SIG-M5 treated with dmso at 0.1 percent for 504 hours (cell line): ENCODE measurements around the gene SPIN1.
"Not testable (repeated sequence)": the region's sequence is repeated elsewhere in the genome, so short reads cannot be mapped to it uniquely, and the experiment has no call there.

Experiments
- DNase-seq: peaks from one replicate; lab custom pipeline; 2025; ENCODE audit not compliant: unreplicated experiment; lab: John Stamatoyannopoulos, UW

SPIN1 gene

DNA sequence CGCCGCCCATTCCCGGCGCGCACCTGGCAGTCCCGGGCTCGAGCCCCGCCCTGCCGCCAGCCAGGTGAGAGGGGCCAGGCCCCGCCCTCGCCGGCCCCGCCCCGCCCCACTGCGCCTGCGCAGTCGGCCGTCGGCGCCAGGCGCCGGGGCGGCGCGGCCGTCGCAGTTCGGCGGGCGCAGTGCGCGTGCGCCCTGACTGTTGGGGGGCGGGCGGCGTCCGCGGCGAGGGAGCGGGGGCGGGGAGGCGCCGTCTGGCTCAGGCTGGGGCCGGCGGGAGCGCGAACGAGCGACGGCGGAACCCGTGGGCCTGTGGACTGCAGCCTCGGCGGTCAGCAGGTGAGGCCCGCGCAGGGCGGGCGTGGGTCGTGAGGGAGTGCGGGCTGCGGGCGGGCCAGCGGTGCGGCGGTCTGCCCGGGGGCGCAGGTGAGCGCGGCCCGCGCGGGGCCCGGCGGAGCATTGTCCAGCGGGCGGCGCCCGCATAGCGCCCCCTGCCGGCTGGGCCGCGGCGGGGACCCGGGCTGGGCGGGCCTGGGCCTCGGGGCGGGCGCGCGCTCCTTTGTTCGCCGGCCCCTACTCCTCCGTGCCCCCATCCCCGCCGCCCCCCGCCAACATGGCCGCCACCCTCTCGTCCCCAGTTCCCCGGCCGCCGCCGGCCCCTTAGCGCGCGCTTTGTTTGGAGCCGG lies at the start of gene SPIN1:
TSS of gene SPIN1 (plus strand) at position 242 of the 683 bp plus-strand sequence. CDS start 38,096 bp downstream, outside the sequence.
- DNase-seq, result peak; percentile 24

DNA sequence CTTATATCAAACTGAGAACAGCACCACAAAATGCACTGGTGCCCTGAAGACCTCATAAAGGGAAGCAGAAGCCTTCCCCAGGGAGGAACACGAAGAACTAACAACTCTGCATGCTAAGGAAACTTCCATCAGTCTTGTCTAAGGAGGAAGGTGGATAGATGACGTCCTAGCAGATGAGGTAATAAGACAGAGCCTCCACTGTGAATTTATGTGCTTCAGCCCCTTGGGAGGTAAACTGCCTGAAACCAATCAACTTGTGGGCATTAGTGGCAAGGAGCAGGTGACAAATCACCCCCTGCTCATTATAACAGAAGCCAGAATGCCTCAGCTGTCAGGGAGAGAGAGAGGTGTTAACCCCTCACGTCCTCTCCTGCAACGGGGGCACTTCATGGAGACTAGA lies 48.9 kb upstream of the SPIN1 start:
- DNase-seq, result no peak

DNA sequence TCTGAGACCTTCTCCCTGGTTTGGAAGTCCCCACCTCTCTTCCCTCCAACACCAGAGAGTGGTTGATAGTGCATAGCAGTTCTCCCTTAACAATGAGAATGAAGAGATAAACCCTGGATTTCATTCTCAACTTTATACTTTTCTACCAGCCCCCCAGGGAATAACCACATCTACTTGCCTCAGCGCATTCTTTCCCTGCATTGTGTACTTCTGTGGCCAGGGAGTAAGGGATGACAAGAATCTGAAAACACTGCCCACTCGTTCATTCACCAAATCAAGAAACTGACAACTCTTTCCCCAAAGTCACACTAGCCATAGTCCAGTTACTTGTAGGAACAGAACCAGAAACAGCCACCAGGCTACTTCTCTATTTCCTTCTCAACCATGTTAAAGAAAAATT lies 46.0 kb upstream of the SPIN1 start:
- DNase-seq, result no peak

- no peak for DNase-seq
These were observed 44.2 kb upstream of the SPIN1 start for GRCh38 chr9:88344013-88344412.

DNA sequence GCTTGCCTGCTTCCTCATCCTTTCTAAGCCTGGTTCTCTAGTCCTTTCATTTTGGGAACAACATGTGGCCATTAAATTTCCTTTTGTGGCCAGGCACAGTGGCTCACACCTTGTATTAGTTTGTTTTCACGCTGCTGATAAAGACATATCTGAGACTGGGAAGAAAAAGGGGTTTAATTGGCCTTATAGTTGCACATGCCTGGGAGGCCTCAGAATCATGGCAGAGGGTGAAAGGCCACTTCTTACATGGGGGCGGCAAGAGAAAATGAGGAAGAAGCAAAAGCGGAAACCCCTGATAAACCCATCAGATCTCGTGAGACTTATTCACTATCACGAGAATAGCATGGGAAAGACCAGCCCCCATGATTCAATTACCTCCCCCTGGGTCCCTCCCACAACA lies 37.9 kb upstream of the SPIN1 start:
- DNase-seq, result not testable (repeated sequence)

GRCh38 chr9:88355166-88355565 lies 33.1 kb upstream of the SPIN1 start:
- peak; percentile 37 for DNase-seq

DNA sequence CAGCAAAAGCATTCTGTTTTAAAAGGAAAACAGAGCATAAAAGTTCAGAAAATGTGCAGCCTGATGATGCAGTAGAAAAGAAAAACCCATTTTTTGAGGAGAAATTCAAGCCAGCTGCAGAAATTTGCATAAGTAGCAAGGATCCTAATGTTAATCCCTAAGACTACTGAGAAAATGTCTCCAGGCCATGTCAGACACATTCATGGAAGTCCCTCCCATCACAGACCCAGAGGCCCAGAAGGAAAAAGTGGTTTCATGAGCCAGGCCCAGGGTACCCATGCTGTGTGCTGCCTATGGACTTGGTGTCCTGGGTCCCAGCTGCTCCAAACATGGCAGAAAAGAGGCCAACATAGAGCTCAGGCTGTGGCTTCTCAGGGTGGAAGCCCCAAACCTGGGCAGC lies 31.0 kb upstream of the SPIN1 start:
- DNase-seq, result not testable (repeated sequence)

- DNase-seq, result no peak
These were observed 29.5 kb upstream of the SPIN1 start for GRCh38 chr9:88358723-88359122.

DNA sequence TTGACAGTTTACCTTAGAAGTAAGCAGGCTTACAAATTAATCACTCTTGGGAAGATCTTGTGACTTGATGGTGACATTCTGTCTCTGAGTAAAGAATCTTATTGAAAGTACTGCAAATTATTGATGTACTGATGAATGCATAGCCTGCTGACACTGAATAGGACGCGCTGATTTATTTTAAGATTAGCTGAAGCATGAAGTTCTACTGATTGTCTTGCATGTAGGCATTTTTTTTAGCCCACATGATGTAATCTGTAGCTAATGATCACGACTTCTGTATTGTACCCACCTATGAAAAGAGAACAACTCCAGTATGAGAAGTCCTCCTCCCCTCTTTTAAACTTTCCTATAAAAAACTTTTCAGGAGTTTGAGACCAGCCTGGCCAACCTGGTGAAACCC lies 28.3 kb upstream of the SPIN1 start:
- no peak for DNase-seq

DNA sequence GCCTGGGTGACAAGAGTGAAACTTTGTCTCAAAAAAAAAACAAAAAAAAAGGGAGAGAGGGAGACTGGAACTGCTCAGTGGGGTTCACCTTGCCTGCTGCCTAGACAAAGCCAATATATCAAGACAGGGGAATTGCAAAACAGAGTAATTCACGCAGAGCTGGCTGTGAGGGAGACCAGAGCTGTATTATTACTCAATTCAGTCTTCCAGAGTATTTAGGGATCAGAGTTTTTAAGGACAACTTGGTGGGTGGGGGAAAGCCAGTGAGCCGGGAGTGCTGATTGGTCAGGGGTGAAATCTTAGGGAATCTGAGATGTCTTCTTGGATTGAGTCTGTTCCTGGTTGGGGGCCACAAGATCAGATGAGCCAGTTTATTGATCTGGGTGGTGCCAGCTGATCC lies 25.6 kb upstream of the SPIN1 start:
- DNase-seq, result no peak

DNA sequence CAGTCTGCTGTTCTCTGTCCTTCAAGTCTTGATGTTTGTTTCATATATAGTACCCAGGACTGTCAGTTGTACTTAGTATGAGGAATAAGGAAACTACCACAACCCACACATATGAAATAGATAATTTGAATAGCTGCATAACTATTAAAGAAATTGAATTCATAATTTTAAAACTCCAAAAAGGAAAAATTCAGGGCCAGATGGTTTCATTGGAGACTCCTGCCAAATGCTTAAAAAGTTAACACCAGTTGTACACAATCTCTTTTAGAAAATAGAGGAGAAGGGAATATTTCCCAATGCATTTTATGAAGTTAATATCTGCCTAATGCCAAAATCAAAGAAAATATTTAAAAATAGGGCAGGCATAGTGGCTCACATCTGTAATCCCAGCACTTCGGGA lies 24.6 kb upstream of the SPIN1 start:
- DNase-seq, result no peak

GRCh38 chr9:88364706-88365105 lies 23.5 kb upstream of the SPIN1 start:
- DNase-seq, result no peak

GRCh38 chr9:88370346-88370745 lies 17.9 kb upstream of the SPIN1 start:
- no peak for DNase-seq

DNA sequence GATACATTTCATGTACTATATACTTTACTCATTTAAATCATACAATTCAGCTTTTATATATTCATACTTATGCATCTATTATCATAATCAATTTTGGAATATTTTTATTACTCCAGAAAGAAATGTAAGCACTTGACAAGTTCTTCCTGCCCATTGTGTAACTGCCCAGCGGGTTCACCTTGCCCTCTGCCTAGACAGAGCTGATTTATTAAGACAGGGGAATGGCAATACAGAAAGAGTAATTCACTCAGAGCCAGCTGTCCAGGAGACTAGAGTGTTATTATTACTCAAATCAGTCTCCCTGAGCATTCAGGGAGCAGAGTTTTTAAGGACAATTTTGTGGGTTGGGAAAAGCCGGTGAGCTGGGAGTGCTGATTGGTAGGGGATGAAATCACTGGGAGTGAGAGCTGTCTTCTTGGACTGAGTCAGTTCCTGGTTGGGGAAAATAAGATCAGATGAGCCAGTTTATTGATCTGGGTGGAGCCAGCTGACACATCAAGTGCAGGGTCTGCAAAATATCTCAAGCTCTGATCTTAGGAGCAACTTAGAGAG lies 16.1 kb upstream of the SPIN1 start:
- DNase-seq, result no peak

GRCh38 chr9:88373045-88373444 lies 15.2 kb upstream of the SPIN1 start:
- DNase-seq, result peak; percentile 13

- no peak for DNase-seq
These were observed 9.9 kb upstream of the SPIN1 start for GRCh38 chr9:88378317-88378716.

DNA sequence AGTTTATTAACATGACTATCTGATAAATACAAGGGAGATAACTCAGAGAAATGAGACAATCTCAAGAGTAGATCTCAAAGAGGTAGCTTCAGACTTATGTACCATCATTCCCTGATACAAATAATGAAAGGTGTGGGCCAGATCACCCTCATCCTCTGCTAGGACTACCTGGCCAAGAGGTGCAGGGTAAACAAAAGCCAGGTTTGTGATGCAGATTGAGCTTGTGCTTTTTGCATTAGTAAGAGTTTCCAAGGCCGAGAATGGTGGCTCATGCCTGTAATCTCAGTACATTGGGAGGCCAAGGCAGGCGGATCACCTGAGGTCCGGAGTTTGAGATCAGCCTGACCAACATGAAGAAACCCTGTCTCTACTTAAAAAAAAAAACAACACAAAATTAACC lies 8.9 kb upstream of the SPIN1 start:
- DNase-seq, result no peak

DNA sequence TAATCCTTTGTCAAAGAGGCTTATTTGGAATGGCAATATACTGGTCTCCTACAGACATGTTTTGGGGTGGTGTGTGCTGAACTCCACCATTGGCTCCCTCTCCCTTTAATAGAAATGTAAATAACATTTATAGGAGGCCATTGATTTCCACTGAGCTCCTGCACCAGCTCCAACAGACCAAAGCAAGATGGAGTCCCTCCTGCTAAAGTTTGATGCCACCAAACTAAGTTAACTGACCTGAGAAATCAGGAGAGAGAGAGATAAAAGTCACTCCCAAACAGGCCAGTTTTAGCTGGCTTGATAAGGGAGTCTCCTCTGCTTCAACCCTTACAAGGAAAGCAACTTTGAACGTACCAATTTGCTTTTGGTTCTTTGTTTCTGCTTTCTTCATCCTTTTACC lies 8.1 kb upstream of the SPIN1 start:
- no peak for DNase-seq

DNA sequence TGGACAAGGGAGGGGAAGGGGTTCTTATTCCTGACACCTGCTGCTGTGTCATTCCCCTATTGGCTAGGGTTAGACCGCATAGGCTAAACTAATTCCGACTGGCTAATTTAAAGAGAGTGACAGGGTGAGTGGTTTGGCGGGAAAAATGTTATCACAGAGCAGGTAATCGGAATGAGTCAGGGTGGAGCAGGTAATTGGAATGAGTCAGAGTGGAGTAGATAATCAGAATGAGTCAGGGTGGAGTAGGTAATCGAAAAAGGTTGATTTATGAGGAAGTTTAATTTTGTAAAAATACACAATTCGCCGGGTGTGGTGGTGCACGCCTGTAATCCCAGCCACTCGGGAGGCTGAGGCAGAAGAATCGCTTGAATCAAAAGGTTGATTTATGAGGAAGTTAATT lies 6.9 kb upstream of the SPIN1 start:
- not testable (repeated sequence) for DNase-seq

DNA sequence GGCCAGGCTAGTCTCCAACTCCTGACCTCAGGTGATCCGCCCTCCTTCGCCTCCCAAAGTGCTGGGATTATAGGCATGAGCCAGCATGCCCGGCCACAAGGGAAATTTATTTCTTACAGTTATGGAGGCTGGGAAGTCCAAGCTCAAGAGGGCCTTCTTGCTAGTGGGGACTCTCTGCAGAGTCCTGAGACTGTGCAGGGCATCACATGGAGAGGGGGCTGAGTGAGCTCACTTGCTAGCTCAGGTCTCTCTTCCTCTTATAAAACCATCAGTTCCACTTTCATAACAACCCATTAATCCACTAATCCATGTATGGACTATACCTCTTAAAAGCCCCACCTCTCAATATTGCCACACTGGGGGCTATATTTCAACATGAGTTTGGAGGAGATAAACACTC lies 5.1 kb upstream of the SPIN1 start:
- DNase-seq, result peak; percentile 54

DNA sequence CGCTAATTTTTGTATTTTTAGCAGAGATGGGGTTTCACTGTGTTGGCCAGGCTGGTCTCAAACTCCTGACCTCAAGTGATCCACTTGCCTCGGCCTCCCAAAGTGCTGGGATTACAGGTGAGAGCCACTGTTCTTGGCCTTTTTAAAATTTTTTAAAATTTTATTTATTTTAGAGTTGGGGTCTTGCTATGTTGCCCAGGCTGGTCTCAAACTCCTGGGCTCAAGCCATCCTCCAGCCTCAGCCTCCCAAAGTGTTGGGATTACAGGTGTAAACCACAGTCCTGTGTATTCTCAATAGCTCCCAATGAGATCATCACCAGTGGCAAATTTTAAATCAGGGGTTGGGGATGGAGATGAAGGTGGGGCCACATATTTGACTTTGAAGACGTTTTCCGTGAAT lies 2.1 kb upstream of the SPIN1 start:
- not testable (repeated sequence) for DNase-seq

DNA sequence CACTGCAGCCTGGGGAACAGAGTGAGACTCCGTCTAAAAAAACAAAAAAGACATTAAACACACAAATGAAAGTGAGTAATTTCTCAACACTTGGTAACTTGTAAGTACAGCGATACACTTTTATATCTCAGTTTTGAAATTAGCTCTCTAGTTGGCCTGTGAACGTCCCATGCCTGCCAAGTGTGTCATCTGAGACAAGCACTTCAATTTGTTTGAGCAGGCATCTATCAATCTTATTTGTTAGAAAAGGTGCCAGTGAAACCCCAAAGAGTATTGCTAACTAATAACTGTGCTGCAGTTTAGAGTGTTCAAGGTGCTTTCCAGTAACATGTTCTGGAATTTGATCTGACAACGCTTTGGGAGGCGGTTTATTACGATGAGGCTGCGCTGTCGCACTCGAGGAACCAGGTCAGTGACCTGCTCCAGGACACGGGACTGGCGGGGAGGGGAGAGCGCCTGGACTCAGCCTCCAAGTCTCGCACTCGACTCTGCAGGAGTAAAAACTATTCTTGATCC lies 1.1 kb upstream of the SPIN1 start:
- DNase-seq, result no peak
